Activated B cell treated with CpG ODN at 0.5 μM for 24 hours (primary cell): ENCODE results near the gene HCN4. TPM values are rescaled to one million over a fixed set of nuclear protein-coding genes. Genes with fewer than 3 reads are reported as not detected.
"Not testable (repeated sequence)": the region's sequence is repeated elsewhere in the genome, so short reads cannot be mapped to it uniquely, and the experiment has no call there.

ENCODE experiments used
- ATAC-seq: fragments of 200-7000 bp; cut with Tn5 transposase; one replicate; pipeline ENCODE4 v1.10.0; 2021; ENCODE audit warnings: low read depth, mild to moderate bottlenecking, moderate library complexity
- CTCF ChIA-PET: fragments of 350-600 bp; sonication (Branson Sonifier 250); formaldehyde crosslinking; loops from one replicate; lab custom pipeline; 2021; ENCODE audit warnings: antibody characterized with exemption; lab: Charles Lee
- POLR2A ChIA-PET: fragments of 350-600 bp; sonication (Branson Sonifier 250); formaldehyde crosslinking; loops from one replicate; lab custom pipeline; 2021; ENCODE audit warnings: antibody characterized with exemption; lab: Charles Lee
- DNase-seq: peaks from one replicate; pipeline ENCODE4 v3.0.0; 2022
- H3K27ac Mint-ChIP-seq: one replicate; pipeline ENCODE4 v1.8.0; 2020; ENCODE audit warnings: mixed read lengths
- H3K27me3 Mint-ChIP-seq: one replicate; pipeline ENCODE4 v1.8.0; 2021; ENCODE audit warnings: mixed read lengths
- H3K36me3 Mint-ChIP-seq: one replicate; pipeline ENCODE4 v1.8.0; 2021; ENCODE audit warnings: low read depth, mixed read lengths
- H3K4me1 Mint-ChIP-seq: one replicate; pipeline ENCODE4 v1.8.0; 2021; ENCODE audit warnings: mixed read lengths
- H3K4me3 Mint-ChIP-seq: one replicate; pipeline ENCODE4 v1.8.0; 2020; ENCODE audit warnings: mild to moderate bottlenecking, mixed read lengths
- H3K9me3 Mint-ChIP-seq: one replicate; pipeline ENCODE4 v1.8.0; 2020; ENCODE audit warnings: mixed read lengths
- CTCF ChIP-seq: fragments of 200-600 bp; IDR thresholded peaks from one replicate; pipeline ENCODE4 v1.8.0; 2022; ENCODE audit warnings: antibody characterized with exemption, mild to moderate bottlenecking
- intact Hi-C: fragments of 100-400 bp; cut with micrococcal nuclease; formaldehyde crosslinking; loops from one replicate; pipeline ENCODE4 v1.15.1; 2024
- total RNA-seq: library from RNA; stranded (reverse); gene quantifications from 2 replicates; pipeline ENCODE4 v1.2.3, GENCODE V29; 2022

Gene HCN4
- total RNA-seq, 1 donor from 2014 or later = not detected

- DNase-seq (no peak), ATAC-seq (no peak)
- POLR2A ChIA-PET = no interaction called here
- H3K36me3 Mint-ChIP-seq = no peaks in the 10 kb centered on the region
- H3K27ac Mint-ChIP-seq = no peak overlapping the region
- H3K9me3 Mint-ChIP-seq = no peaks in the 10 kb centered on the region
- no peak for TF ChIP-seq CTCF
- intact Hi-C loops = no loop called here
- H3K4me3 Mint-ChIP-seq = no peak overlapping the region
- H3K27me3 Mint-ChIP-seq = peaks cover 3% of the 10 kb centered on the region
- CTCF ChIA-PET = no interaction called here
- H3K4me1 Mint-ChIP-seq = peaks cover 14% of the 10 kb centered on the region
These were observed 54.9 kb downstream of the HCN4 start for GRCh38 chr15:73313861-73314260.

- no peak for TF ChIP-seq CTCF
- ATAC-seq (no peak), DNase-seq (no peak)
- ChIA-PET POLR2A (no interaction called here), CTCF (interaction anchor here (1.3 kb wide), 1 partner anchor 328 kb away, joined by 3 read pairs; no protein-coding TSS in a partner anchor)
- H3K36me3 Mint-ChIP-seq = no peaks in the 10 kb centered on the region
- H3K27me3 Mint-ChIP-seq = peaks cover 2% of the 10 kb centered on the region
- H3K9me3 Mint-ChIP-seq = no peaks in the 10 kb centered on the region
- peaks cover 9% of the 10 kb centered on the region for H3K4me1 Mint-ChIP-seq
- intact Hi-C loops = no loop called here
- no peak overlapping the region for H3K4me3 Mint-ChIP-seq
- H3K27ac Mint-ChIP-seq = no peak overlapping the region
These were observed 60.5 kb downstream of the HCN4 start for GRCh38 chr15:73308305-73308704.

GRCh38 chr15:73305331-73306211, 63.2 kb downstream of the HCN4 start:
- ChIA-PET POLR2A (interaction anchor here (0.5 kb wide), 1 partner anchor 392 kb away, joined by 3 read pairs; no protein-coding TSS in a partner anchor), CTCF (interaction anchor here (0.6 to 1.2 kb wide), 4 partner anchors 23 to 620 kb away, joined by 3 to 6 read pairs (median 3); partner anchors contain the start of genes BBS4 and HIGD2B)
- no peaks in the 10 kb centered on the region for H3K9me3 Mint-ChIP-seq
- intact Hi-C loops = loop anchor here (1.0 kb wide), 2 partner anchors 331 to 395 kb away; no protein-coding TSS in a partner anchor
- no peak for TF ChIP-seq CTCF
- H3K36me3 Mint-ChIP-seq = no peaks in the 10 kb centered on the region
- peaks cover 10% of the 10 kb centered on the region for H3K4me1 Mint-ChIP-seq
- H3K27me3 Mint-ChIP-seq = peaks cover 2% of the 10 kb centered on the region
- no peak overlapping the region for H3K27ac Mint-ChIP-seq
- H3K4me3 Mint-ChIP-seq = no peak overlapping the region
- DNase-seq = no peak
- ATAC-seq = peak; percentile 62

GRCh38 chr15:73303636-73304035, 65.1 kb downstream of the HCN4 start:
- POLR2A ChIA-PET = no interaction called here
- TF ChIP-seq CTCF = no peak
- CTCF ChIA-PET = no interaction called here
- ATAC-seq (no peak), DNase-seq (no peak)
- H3K36me3 Mint-ChIP-seq = no peaks in the 10 kb centered on the region
- intact Hi-C loops = no loop called here
- H3K4me1 Mint-ChIP-seq = peaks cover 10% of the 10 kb centered on the region
- no peak overlapping the region for H3K4me3 Mint-ChIP-seq
- H3K27ac Mint-ChIP-seq = no peak overlapping the region
- H3K27me3 Mint-ChIP-seq = peaks cover 2% of the 10 kb centered on the region
- H3K9me3 Mint-ChIP-seq = no peaks in the 10 kb centered on the region

GRCh38 chr15:73300286-73300685, 68.5 kb downstream of the HCN4 start:
- H3K4me3 Mint-ChIP-seq, H3K4me1 Mint-ChIP-seq, H3K9me3 Mint-ChIP-seq, H3K36me3 Mint-ChIP-seq, CTCF ChIA-PET, H3K27ac Mint-ChIP-seq, intact Hi-C loops, H3K27me3 Mint-ChIP-seq, POLR2A ChIA-PET, ATAC-seq, DNase-seq: not testable (repeated sequence)
